ENCODE results near the gene MYORG. TPM values are rescaled to one million over a fixed set of nuclear protein-coding genes. Genes with fewer than 3 reads are reported as not detected.

Gene MYORG
- total RNA-seq, 1 donor from 2014 or later = 6.6 TPM

DNA sequence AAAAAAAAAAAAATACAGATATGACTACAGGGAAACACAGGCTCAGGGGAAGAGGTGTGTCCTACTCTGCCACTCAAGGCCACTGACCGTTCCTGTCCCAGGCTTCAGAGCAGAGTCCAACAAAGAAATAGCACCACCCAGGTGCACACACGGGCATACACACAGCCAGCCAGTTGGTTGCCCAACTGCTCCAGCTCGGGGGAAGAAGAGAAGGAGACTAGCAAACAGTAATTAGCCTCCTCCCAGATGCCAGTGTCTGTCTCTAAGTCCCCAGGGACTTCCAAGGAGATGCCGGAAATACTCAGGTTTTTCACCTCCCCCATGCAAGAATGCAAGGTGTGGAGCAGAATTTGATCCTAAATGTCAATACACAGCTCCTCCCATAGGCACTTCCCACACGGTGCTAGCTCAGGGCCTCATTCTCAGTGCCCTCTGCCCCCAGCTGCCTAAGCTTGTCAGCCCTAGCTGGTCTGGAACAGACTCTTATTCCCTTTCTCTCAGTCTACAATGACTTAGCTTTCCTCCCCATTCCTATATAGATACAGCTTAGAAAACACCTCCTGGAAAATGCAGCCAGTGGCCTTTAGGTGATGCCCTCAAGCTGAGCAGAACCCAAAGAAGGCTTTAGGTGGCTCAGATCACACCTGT is 1.7 kb downstream of the MYORG start:
- TF ChIP-seq, protein P1, sequence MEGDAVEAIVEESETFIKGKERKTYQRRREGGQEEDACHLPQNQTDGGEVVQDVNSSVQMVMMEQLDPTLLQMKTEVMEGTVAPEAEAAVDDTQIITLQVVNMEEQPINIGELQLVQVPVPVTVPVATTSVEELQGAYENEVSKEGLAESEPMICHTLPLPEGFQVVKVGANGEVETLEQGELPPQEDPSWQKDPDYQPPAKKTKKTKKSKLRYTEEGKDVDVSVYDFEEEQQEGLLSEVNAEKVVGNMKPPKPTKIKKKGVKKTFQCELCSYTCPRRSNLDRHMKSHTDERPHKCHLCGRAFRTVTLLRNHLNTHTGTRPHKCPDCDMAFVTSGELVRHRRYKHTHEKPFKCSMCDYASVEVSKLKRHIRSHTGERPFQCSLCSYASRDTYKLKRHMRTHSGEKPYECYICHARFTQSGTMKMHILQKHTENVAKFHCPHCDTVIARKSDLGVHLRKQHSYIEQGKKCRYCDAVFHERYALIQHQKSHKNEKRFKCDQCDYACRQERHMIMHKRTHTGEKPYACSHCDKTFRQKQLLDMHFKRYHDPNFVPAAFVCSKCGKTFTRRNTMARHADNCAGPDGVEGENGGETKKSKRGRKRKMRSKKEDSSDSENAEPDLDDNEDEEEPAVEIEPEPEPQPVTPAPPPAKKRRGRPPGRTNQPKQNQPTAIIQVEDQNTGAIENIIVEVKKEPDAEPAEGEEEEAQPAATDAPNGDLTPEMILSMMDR (conservative IDR thresholded peaks at IDR 0.05; ENCODE audit: low read depth, low read length) = no peak
- no peak for DNase-seq (ENCODE audit: low read depth)
- no peak overlapping the region for H3K4me3 ChIP-seq (ENCODE audit: low read depth, low read length)

DNA sequence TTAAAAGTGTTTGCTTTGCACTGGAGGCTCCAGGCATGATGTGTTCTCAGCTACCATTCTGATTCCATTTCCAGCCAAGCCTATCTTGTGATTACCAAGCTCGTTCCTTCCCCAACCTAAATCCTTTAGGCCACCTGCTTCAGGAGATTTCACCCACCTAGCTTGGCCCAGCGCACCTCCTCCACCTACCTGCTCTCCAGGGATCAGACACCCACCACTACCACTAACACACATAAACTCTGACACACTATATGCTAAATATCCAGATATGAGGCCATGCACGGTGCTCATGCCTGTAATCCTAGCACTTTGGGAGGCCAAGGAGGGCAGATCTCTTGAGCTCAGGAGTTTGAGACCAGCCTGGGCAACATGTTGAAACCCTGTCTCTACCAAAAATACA is 2.4 kb downstream of the MYORG start:
- DNase-seq (ENCODE audit: low read depth) = no peak
- H3K4me3 ChIP-seq (ENCODE audit: low read depth, low read length) = no peak overlapping the region
- TF ChIP-seq, protein P1 (conservative IDR thresholded peaks at IDR 0.05; ENCODE audit: low read depth, low read length) = no peak

DNA sequence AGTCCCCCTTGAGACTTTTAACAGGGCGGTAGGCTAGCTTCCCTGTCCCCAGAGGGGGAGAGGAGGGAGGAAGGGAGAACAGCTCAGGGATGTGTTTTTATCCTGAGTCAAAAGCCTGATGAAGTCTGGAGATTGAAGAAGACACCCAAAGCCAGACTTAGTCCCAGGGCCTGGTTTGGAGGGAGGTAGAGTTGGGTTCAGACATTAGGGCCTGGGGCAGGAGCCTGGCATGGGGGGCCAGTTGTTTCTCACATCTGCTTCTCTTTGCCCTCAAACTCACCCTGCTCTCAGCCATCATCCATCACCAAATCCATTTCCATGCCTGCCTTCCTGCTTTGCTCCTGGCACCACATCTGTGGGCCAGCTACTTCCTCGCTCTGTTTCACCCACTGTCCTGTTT is 2.9 kb downstream of the MYORG start:
- TF ChIP-seq, protein P1 (conservative IDR thresholded peaks at IDR 0.05; ENCODE audit: low read depth, low read length) = no peak
- no peak overlapping the region for H3K4me3 ChIP-seq (ENCODE audit: low read depth, low read length)
- DNase-seq (ENCODE audit: low read depth) = no peak

DNA sequence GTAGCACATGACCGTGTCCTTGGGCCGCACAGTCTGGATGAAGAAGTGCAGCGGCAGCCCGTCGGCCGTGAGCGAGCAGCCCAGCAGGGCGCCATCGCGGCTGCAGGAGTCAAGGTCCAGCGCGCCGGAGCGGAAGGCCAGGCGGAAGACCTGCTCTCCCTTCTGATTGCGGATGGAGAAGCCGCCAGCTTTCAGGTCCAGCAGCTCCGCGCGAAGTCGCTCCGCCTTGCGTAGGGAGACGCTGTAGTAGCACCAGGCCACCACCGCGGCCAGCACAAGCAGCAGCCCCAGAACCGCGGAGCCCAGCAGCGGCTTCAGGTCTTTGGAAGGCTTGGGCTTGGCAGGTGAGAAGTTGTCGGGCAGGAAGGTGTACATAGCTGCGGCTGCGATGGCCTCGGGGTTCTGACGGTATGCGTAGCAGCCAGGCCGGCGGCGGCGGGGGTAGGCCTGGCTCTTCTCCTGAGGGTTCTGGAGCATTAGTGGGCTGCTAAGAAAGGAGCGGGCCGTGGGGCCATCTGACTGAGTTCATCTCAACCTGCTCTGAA is 4.2 kb downstream of the MYORG start:
- DNase-seq (ENCODE audit: low read depth) = no peak
- TF ChIP-seq, protein P1 (conservative IDR thresholded peaks at IDR 0.05; ENCODE audit: low read depth, low read length) = no peak
- no peak overlapping the region for H3K4me3 ChIP-seq (ENCODE audit: low read depth, low read length)

DNA sequence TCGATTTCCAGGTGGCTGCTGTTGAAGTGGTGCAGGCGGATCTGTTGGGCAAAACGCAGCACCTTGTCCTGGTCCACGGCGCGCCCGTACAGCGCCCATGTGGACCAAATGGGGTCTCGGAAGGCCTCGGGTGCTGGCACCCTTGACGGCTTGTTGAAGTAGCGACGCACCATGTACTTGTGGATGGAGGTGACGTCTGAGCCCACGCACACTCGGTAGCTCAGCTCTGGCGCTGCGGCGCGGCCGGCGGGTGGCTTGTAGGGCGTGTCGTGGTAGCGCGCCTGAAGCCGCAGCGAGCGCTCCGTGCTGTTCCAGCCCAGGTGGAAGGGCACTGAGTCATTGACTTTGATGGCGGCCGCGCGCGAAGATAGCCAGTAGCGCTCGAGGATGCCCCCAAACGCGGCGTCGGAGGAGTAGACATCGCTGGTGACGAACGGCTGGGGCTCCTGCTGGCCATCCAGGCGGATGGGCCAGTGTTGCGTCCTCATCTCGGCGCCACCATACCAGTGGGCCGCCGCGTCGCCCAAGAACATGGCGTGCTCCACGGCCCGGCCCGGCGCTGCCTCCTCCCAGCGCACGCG is 4.7 kb downstream of the MYORG start:
- no peak for DNase-seq (ENCODE audit: low read depth)
- TF ChIP-seq, protein P1 (conservative IDR thresholded peaks at IDR 0.05; ENCODE audit: low read depth, low read length) = no peak
- H3K4me3 ChIP-seq (ENCODE audit: low read depth, low read length) = no peak overlapping the region

DNA sequence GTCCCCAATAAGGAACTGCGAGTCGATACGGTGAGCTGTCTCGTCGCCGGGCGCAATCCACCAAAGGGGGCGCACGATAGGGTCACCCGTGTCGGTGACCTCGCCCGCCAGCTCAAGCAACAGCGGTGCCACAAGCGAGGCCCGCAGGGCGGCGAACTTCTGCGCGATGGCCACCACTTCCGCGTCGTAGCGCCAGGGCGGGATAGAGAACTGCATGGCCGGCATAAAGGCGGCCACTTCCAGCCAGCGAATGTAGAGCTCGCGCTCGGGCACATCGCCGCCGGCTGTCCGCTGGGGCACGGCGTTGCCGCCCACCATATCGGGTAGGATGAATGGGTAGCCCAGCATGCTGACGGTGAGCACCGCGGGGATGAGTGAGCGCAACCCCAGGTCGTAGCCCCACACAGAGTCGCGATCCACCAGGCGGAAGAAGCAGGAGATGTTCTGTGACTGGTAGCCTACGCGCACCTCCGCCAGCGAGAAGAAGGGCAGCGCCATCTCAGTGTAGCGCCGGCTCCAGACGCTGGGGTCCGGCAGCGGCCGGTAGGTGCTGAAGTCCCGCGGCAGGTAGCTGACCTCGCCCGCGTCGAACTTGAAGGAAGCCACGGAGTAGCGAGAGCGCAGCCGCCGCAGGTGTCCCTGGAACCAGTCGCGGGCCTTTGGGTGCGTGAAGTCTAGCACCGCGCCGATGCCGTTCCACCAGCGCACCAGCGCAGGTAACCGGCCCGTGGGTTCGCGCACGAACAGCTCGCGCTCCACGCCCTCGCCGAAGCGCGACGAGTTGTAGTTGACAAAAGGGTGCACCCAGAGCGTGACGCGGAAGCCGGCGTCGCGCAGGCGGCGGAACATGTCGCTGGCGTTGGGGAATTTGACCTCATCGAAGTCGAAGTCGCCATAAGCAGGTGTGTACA is 5.5 kb downstream of the MYORG start:
- DNase-seq (ENCODE audit: low read depth) = no peak
- TF ChIP-seq, protein P1 (conservative IDR thresholded peaks at IDR 0.05; ENCODE audit: low read depth, low read length) = no peak
- no peak overlapping the region for H3K4me3 ChIP-seq (ENCODE audit: low read depth, low read length)

All from epithelial cell of proximal tubule (primary cell).